Gastroesophageal sphincter (tissue), 3 donors: ENCODE data around the gene TMEM127.

ENCODE experiments used
- EP300 ChIP-seq: sonication (generic); formaldehyde crosslinking; IDR thresholded peaks from one replicate; pipeline ENCODE4 v1.6.1; 2017; ENCODE audit warnings: antibody characterized with exemption, mild to moderate bottlenecking
- POLR2A ChIP-seq, 2 donors: fragments of 450-650 bp; IDR thresholded peaks; one replicate each; pipeline ENCODE4 v1.6.1; 2017; ENCODE audit warnings: antibody characterized with exemption in 2 of 2, mild to moderate bottlenecking in 2 of 2, moderate library complexity in 1 of 2
- POLR2AphosphoS5 ChIP-seq: sonication (generic); formaldehyde crosslinking; IDR thresholded peaks from one replicate; pipeline ENCODE4 v1.6.1; 2017; ENCODE audit warnings: antibody characterized with exemption
- TF ChIP-seq, protein P1 (sequence below), 4 experiments: fragments of 200-600 bp in 2 of 4; fragments of 450-650 bp in 2 of 4; sonication (generic) in 1 of 4; IDR thresholded peaks; one replicate each; pipeline ENCODE4 v1.5.1; 2017 to 2019; ENCODE audit warnings: antibody characterized with exemption in 4 of 4, mild to moderate bottlenecking in 2 of 4, moderate library complexity in 2 of 4

DNA sequence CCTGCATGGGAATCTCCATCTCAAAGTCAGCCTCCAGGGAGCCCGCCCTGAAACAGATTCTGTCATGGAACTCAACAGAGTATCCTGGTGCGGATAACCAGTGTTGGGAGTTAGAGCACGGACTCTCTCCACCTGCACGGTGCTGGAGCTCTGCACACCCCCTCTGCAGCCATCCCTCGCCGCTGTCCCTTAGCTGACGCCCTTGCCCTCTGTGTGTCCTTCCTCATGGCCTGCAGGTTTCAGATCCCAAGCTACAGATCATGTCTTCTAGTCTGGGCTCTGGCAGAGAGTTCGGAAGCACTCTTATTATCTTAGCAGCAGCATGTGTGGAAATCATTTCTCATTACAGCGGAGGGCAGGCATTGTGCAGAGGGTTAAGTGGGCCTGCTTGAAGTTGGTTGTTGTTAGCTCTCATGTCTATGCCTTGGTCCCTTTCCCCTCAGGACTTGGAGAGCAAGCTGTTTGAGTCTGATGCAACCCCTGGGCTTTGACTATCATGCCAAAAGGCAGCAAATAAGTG lies 26.0 kb downstream of the TMEM127 start:
- TF ChIP-seq POLR2AphosphoS5 (no peak), POLR2A (IDR thresholded peaks at IDR 0.05) (no peak), EP300 (no peak)
- TF ChIP-seq, protein P1, sequence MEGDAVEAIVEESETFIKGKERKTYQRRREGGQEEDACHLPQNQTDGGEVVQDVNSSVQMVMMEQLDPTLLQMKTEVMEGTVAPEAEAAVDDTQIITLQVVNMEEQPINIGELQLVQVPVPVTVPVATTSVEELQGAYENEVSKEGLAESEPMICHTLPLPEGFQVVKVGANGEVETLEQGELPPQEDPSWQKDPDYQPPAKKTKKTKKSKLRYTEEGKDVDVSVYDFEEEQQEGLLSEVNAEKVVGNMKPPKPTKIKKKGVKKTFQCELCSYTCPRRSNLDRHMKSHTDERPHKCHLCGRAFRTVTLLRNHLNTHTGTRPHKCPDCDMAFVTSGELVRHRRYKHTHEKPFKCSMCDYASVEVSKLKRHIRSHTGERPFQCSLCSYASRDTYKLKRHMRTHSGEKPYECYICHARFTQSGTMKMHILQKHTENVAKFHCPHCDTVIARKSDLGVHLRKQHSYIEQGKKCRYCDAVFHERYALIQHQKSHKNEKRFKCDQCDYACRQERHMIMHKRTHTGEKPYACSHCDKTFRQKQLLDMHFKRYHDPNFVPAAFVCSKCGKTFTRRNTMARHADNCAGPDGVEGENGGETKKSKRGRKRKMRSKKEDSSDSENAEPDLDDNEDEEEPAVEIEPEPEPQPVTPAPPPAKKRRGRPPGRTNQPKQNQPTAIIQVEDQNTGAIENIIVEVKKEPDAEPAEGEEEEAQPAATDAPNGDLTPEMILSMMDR (IDR thresholded peaks at IDR 0.05): no peak
